ENCODE results near the gene MPND. TPM values are rescaled to one million over a fixed set of nuclear protein-coding genes. Genes with fewer than 3 reads are reported as not detected.

The MPND gene
- total RNA-seq, 1 donor from 2014 or later = 6.6 TPM

GRCh38 chr19:4304538-4305256 is 38.7 kb upstream of the MPND start, which contains the start of gene FSD1:
FSD1 (plus strand) TSS chr19:4304598; CDS start chr19:4304747, 149 bp downstream.
- DNase-seq (ENCODE audit: low read depth) = no peak
- H3K4me3 ChIP-seq (ENCODE audit: low read depth, low read length) = peak within 1 kb of the TSS; percentile 50

GRCh38 chr19:4305257-4305612 is 38.1 kb upstream of the MPND start:
- Histone ChIP-seq H3K27me3 (ENCODE audit: control insufficient read depth, insufficient read depth, low read length) (no peaks in the 10 kb centered on the region), H3K36me3 (ENCODE audit: control insufficient read depth, insufficient read depth, low read length) (no peaks in the 10 kb centered on the region), H3K4me3 (ENCODE audit: low read depth, low read length) (no peak overlapping the region)
- DNase-seq (ENCODE audit: low read depth) = no peak
- TF ChIP-seq, protein P1, sequence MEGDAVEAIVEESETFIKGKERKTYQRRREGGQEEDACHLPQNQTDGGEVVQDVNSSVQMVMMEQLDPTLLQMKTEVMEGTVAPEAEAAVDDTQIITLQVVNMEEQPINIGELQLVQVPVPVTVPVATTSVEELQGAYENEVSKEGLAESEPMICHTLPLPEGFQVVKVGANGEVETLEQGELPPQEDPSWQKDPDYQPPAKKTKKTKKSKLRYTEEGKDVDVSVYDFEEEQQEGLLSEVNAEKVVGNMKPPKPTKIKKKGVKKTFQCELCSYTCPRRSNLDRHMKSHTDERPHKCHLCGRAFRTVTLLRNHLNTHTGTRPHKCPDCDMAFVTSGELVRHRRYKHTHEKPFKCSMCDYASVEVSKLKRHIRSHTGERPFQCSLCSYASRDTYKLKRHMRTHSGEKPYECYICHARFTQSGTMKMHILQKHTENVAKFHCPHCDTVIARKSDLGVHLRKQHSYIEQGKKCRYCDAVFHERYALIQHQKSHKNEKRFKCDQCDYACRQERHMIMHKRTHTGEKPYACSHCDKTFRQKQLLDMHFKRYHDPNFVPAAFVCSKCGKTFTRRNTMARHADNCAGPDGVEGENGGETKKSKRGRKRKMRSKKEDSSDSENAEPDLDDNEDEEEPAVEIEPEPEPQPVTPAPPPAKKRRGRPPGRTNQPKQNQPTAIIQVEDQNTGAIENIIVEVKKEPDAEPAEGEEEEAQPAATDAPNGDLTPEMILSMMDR (IDR thresholded peaks at IDR 0.05; ENCODE audit: insufficient read depth, low read length, poor library complexity, severe bottlenecking) = no peak

More at GRCh38 chr19:4304538-4305256, 38.7 kb upstream of the MPND start, which contains the start of gene FSD1:
- no peaks in the 10 kb centered on the region for H3K27me3 ChIP-seq (ENCODE audit: control insufficient read depth, insufficient read depth, low read length)
- TF ChIP-seq, protein P1 (IDR thresholded peaks at IDR 0.05; ENCODE audit: insufficient read depth, low read length, poor library complexity, severe bottlenecking) = no peak
- no peaks in the 10 kb centered on the region for H3K36me3 ChIP-seq (ENCODE audit: control insufficient read depth, insufficient read depth, low read length)

DNA sequence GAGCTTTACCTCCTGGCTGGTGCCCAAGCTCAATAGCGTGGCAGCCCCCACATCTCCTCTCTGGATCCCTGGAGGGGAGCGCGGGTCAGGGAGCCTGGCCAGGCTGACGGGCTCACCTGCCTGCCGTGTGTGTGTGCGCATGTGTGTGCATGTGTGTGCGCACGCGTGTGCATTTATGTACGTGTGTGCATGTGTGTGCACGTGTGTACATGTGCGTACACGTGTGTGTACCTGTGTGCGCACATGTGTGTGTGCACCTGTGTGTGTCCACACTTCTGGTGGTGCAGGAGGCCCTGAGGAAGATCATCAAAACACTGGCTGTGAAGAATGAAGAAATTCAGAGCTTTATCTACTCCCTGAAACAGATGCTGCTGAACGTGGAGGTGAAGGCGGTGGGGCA is 37.7 kb upstream of the MPND start:
- H3K4me3 ChIP-seq (ENCODE audit: low read depth, low read length) = no peak overlapping the region
- no peaks in the 10 kb centered on the region for H3K36me3 ChIP-seq (ENCODE audit: control insufficient read depth, insufficient read depth, low read length)
- H3K27me3 ChIP-seq (ENCODE audit: control insufficient read depth, insufficient read depth, low read length) = no peaks in the 10 kb centered on the region
- no peak for DNase-seq (ENCODE audit: low read depth)
- TF ChIP-seq, protein P1 (IDR thresholded peaks at IDR 0.05; ENCODE audit: insufficient read depth, low read length, poor library complexity, severe bottlenecking) = no peak

DNA sequence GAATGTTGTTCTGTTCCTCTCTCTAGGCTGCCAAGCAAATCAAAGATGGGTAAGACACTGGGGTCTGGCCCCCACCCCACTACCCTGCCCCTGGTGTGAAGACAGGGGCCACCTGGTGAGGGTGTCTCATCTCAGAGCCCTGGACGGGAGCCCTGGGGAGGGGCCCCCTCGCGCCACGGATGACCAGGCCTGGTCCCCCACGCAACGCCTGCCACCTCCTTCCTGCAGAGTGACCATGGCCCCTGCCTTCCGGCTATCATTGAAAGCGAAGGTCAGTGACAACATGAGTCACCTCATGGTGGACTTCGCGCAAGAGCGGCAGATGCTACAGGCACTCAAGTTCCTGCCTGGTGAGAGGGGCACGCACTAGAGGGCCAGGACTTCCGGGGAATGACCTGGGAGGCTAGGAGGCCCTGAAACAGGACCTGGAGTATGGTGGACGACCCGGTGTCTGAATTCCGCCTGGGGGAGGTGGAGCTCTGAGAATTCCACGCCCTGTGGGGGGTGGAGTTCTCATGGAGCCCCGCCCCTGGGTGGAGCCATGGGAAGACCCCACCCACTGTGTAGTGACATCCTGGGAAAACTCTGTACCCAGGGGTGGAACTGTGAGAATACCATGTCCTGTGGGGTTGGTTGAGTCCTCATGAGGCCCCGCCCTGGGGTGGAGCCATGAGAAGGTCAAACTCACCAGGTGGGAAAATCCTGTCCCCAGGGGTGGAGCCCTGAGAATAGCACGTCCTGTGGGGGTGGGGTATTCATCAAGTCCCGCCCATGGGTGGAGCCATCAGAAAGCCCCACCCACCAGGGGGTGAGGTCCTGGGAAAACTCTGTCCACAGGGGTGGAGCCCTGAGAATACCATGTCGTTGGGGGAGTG is 32.9 kb upstream of the MPND start:
- Histone ChIP-seq H3K4me3 (ENCODE audit: low read depth, low read length) (no peak overlapping the region), H3K36me3 (ENCODE audit: control insufficient read depth, insufficient read depth, low read length) (no peaks in the 10 kb centered on the region), H3K27me3 (ENCODE audit: control insufficient read depth, insufficient read depth, low read length) (no peaks in the 10 kb centered on the region)
- TF ChIP-seq, protein P1 (IDR thresholded peaks at IDR 0.05; ENCODE audit: insufficient read depth, low read length, poor library complexity, severe bottlenecking) = no peak
- DNase-seq (ENCODE audit: low read depth) = no peak

DNA sequence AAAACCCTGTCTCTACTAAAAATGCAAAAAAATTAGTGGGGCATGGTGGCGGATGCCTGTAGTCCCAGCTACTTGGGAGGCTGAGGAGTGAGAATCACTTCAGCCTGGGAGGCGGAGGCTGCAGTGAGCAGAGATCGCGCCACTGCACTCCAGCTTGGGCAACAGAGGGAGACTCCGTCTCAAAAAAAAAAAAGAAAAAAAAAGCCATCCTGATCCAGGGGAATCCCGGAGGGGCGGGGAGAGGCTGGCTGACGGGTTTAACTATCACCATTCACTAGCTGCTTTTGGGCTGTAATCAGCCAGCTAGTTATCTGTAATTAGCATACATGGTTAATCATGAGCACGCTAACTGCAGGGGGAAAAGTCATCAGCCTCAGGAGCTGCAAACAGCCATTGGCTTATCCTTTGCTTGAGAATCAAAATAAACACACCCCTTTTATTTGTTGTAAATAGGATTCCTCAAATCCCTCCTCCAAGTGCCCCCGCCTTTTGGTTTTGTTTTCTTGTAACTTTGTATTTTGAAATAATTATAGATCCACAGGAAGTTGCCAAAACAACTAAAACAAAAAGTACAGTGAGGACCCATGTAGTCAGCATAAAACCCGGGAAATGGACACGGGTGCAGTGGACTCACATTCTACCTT is 29.4 kb upstream of the MPND start:
- Histone ChIP-seq H3K4me3 (ENCODE audit: low read depth, low read length) (no peak overlapping the region), H3K27me3 (ENCODE audit: control insufficient read depth, insufficient read depth, low read length) (no peaks in the 10 kb centered on the region), H3K36me3 (ENCODE audit: control insufficient read depth, insufficient read depth, low read length) (no peaks in the 10 kb centered on the region)
- TF ChIP-seq, protein P1 (IDR thresholded peaks at IDR 0.05; ENCODE audit: insufficient read depth, low read length, poor library complexity, severe bottlenecking) = no peak
- DNase-seq (ENCODE audit: low read depth) = no peak
